Esophagus (tissue), 2 donors: ENCODE data around the gene CCDC91. TPM values are rescaled to one million over a fixed set of nuclear protein-coding genes. Genes with fewer than 3 reads are reported as not detected.
"Not testable (repeated sequence)": the region's sequence is repeated elsewhere in the genome, so short reads cannot be mapped to it uniquely, and the experiment has no call there.

ENCODE experiments used
- H3K27ac ChIP-seq, 2 donors: one replicate each; pipeline ENCODE4 v1.5.1; 2013; ENCODE audit warnings: low read depth in 2 of 2, mild to moderate bottlenecking in 2 of 2, inconsistent platforms in 1 of 2, low read length in 1 of 2, moderate library complexity in 1 of 2
- H3K27me3 ChIP-seq, 2 donors: one replicate each; pipeline ENCODE4 v1.6.1; 2013; ENCODE audit warnings: low read length in 2 of 2, control low read depth in 1 of 2, mild to moderate bottlenecking in 1 of 2; ENCODE audit not compliant: insufficient read depth in 2 of 2, control insufficient read depth in 1 of 2
- H3K36me3 ChIP-seq, 2 donors: one replicate each; pipeline ENCODE4 v1.6.1; 2013; ENCODE audit warnings: low read length in 1 of 2; ENCODE audit not compliant: control insufficient read depth in 2 of 2, insufficient read depth in 2 of 2
- H3K4me1 ChIP-seq, 2 donors: one replicate each; pipeline ENCODE4 v1.6.1; 2013; ENCODE audit warnings: low read length in 1 of 2; ENCODE audit not compliant: control insufficient read depth in 2 of 2, insufficient read depth in 2 of 2
- H3K4me3 ChIP-seq, 2 donors: one replicate each; pipeline ENCODE4 v1.5.1; 2013; ENCODE audit warnings: low read length in 2 of 2, mild to moderate bottlenecking in 2 of 2, low read depth in 1 of 2, moderate library complexity in 1 of 2
- H3K9me3 ChIP-seq, 2 donors: one replicate each; pipeline ENCODE4 v1.6.1; 2013; ENCODE audit warnings: mild to moderate bottlenecking in 2 of 2, low read depth in 1 of 2, low read length in 1 of 2, moderate library complexity in 1 of 2; ENCODE audit not compliant: control insufficient read depth in 2 of 2, insufficient read depth in 1 of 2
- WGBS, 2 donors: extraction: QIAGEN DNeasy Blood & Tissue Kit; methylation state at CpG; one replicate each; pipeline ENCODE4 v1.1.7; 2013; 5-methylcytosine and 5-hydroxymethylcytosine counted together
- polyA plus RNA-seq, 2 donors: library from polyadenylated mRNA; stranded (reverse); fragments of 200-250 nt; gene quantifications; one replicate each; pipeline ENCODE4 v1.2.3, GENCODE V29; 2013
- donor health status: healthy with polysubstance abuse.
- donor health status: Bipolar disorder and iron deficiency.

Gene CCDC91
- polyA plus RNA-seq, 2 donors = 10.6 to 11.8 TPM

- WGBS, 2 donors = 98 to 100% methylated on average over 2 of the region's 2 CpGs
- not testable (repeated sequence) for H3K9me3 ChIP-seq
These were observed 139.5 kb downstream of the CCDC91 start for GRCh38 chr12:28329727-28330126.

GRCh38 chr12:28330232-28330631, 140.0 kb downstream of the CCDC91 start:
- WGBS, 2 donors = 96% methylated on average over 3 of the region's 3 CpGs
- H3K27ac ChIP-seq, H3K4me3 ChIP-seq, H3K36me3 ChIP-seq, H3K4me1 ChIP-seq, H3K27me3 ChIP-seq, H3K9me3 ChIP-seq: not testable (repeated sequence)

More at GRCh38 chr12:28329727-28330126, 139.5 kb downstream of the CCDC91 start:
- H3K4me1 ChIP-seq, H3K27ac ChIP-seq, H3K27me3 ChIP-seq, H3K36me3 ChIP-seq, H3K4me3 ChIP-seq: not testable (repeated sequence)

- H3K9me3 ChIP-seq = no peaks in the 10 kb centered on the region
- H3K27ac ChIP-seq = no peak overlapping the region
- 71 to 72% methylated on average over 3 of the region's 3 CpGs for WGBS, 2 donors
These were observed 140.9 kb downstream of the CCDC91 start for GRCh38 chr12:28331130-28331529.

GRCh38 chr12:28340261-28341045, 150.2 kb downstream of the CCDC91 start:
- Histone ChIP-seq H3K27me3 (no peaks in the 10 kb centered on the region), H3K27ac (no peak overlapping the region), H3K4me1 (peaks cover 0 to 3% of the 10 kb centered on the region in 2 donors), H3K9me3 (no peaks in the 10 kb centered on the region), H3K4me3 (no peak overlapping the region), H3K36me3 (no peaks in the 10 kb centered on the region)
- WGBS, 2 donors = 77 to 82% methylated on average over 4 of the region's 4 CpGs

More at GRCh38 chr12:28331130-28331529, 140.9 kb downstream of the CCDC91 start:
- Histone ChIP-seq H3K27me3 (no peaks in the 10 kb centered on the region), H3K4me1 (no peaks in the 10 kb centered on the region), H3K4me3 (no peak overlapping the region), H3K36me3 (no peaks in the 10 kb centered on the region)

- Histone ChIP-seq H3K27me3 (no peaks in the 10 kb centered on the region), H3K9me3 (no peaks in the 10 kb centered on the region), H3K4me3 (no peak overlapping the region), H3K36me3 (no peaks in the 10 kb centered on the region), H3K4me1 (peaks cover 0 to 3% of the 10 kb centered on the region in 2 donors), H3K27ac (no peak overlapping the region)
- 76 to 79% methylated on average over 1 of the region's 1 CpG for WGBS, 2 donors
These were observed 153.5 kb downstream of the CCDC91 start for GRCh38 chr12:28343713-28344112.

GRCh38 chr12:28346567-28346966, 156.3 kb downstream of the CCDC91 start:
- WGBS, 2 donors = 100% methylated on average over 2 of the region's 2 CpGs

GRCh38 chr12:28349196-28349595, 158.9 kb downstream of the CCDC91 start:
- 93 to 97% methylated on average over 2 of the region's 2 CpGs for WGBS, 2 donors
- Histone ChIP-seq H3K4me3 (no peak overlapping the region), H3K36me3 (no peaks in the 10 kb centered on the region), H3K9me3 (no peaks in the 10 kb centered on the region), H3K4me1 (no peaks in the 10 kb centered on the region), H3K27ac (no peak overlapping the region), H3K27me3 (no peaks in the 10 kb centered on the region)

More at GRCh38 chr12:28346567-28346966, 156.3 kb downstream of the CCDC91 start:
- Histone ChIP-seq H3K27me3 (no peaks in the 10 kb centered on the region), H3K27ac (no peak overlapping the region), H3K4me1 (no peaks in the 10 kb centered on the region), H3K9me3 (no peaks in the 10 kb centered on the region), H3K4me3 (no peak overlapping the region), H3K36me3 (no peaks in the 10 kb centered on the region)

- 74 to 79% methylated on average over 1 of the region's 1 CpG for WGBS, 2 donors
- Histone ChIP-seq H3K27ac (no peak overlapping the region), H3K9me3 (no peaks in the 10 kb centered on the region), H3K36me3 (no peaks in the 10 kb centered on the region), H3K4me1 (no peaks in the 10 kb centered on the region), H3K4me3 (no peak overlapping the region), H3K27me3 (no peaks in the 10 kb centered on the region)
These were observed 160.2 kb downstream of the CCDC91 start for GRCh38 chr12:28350502-28350901.

GRCh38 chr12:28351414-28351813, 161.2 kb downstream of the CCDC91 start:
- Histone ChIP-seq H3K9me3 (no peaks in the 10 kb centered on the region), H3K36me3 (no peaks in the 10 kb centered on the region), H3K4me3 (no peak overlapping the region), H3K27me3 (no peaks in the 10 kb centered on the region), H3K27ac (no peak overlapping the region), H3K4me1 (no peaks in the 10 kb centered on the region)
- WGBS, 2 donors = 90% methylated on average over 2 of the region's 2 CpGs

GRCh38 chr12:28355161-28355560, 164.9 kb downstream of the CCDC91 start:
- Histone ChIP-seq H3K9me3 (no peaks in the 10 kb centered on the region), H3K27me3 (no peaks in the 10 kb centered on the region), H3K4me1 (no peaks in the 10 kb centered on the region), H3K27ac (no peak overlapping the region), H3K36me3 (no peaks in the 10 kb centered on the region), H3K4me3 (no peak overlapping the region)
